Osteoblast (primary cell): ENCODE measurements around the gene CSRNP3. TPM values are rescaled to one million over a fixed set of nuclear protein-coding genes. Genes with fewer than 3 reads are reported as not detected.

Experiments used
- DNase-seq: peaks from one replicate; pipeline ENCODE4 v3.0.0; 2011; ENCODE audit warnings: low spot score, mixed read lengths; ENCODE audit not compliant: insufficient read length; ENCODE audit errors: missing footprints
- H2AFZ ChIP-seq: 2 replicates; pipeline ENCODE4 v1.6.0; 2011; ENCODE audit warnings: mild to moderate bottlenecking, low read length
- H3K27ac ChIP-seq: 2 replicates; pipeline ENCODE4 v1.5.1; 2011; ENCODE audit warnings: mild to moderate bottlenecking, low read depth, low read length, moderate library complexity
- H3K27me3 ChIP-seq: 2 replicates; pipeline ENCODE4 v1.6.0; 2012; ENCODE audit warnings: mild to moderate bottlenecking, control low read depth, inconsistent platforms, low read length, moderate library complexity; ENCODE audit not compliant: insufficient read depth
- H3K36me3 ChIP-seq: 2 replicates; pipeline ENCODE4 v1.5.1; 2011; ENCODE audit warnings: mild to moderate bottlenecking, low read length, control low read depth, moderate library complexity; ENCODE audit not compliant: insufficient read depth
- H3K4me1 ChIP-seq: 2 replicates; pipeline ENCODE4 v1.5.1; 2011; ENCODE audit warnings: mild to moderate bottlenecking, low read length, control low read depth, moderate library complexity; ENCODE audit not compliant: insufficient read depth
- H3K4me2 ChIP-seq: 2 replicates; pipeline ENCODE4 v1.6.0; 2011; ENCODE audit warnings: mild to moderate bottlenecking, low read length; ENCODE audit not compliant: insufficient read depth
- H3K4me3 ChIP-seq: fragments of 200-600 bp; sonication (generic); 3 replicates; pipeline ENCODE4 v1.5.1; 2012; ENCODE audit warnings: mild to moderate bottlenecking, low read length, inconsistent platforms; ENCODE audit not compliant: insufficient read depth
- H3K79me2 ChIP-seq: 2 replicates; pipeline ENCODE4 v1.6.0; 2012; ENCODE audit warnings: mild to moderate bottlenecking, low read length, control low read depth, inconsistent platforms; ENCODE audit not compliant: insufficient read depth
- H3K9me3 ChIP-seq: 2 replicates; pipeline ENCODE4 v1.5.1; 2011; ENCODE audit warnings: low read depth, low read length, control low read depth
- H4K20me1 ChIP-seq: 2 replicates; pipeline ENCODE4 v1.6.0; 2012; ENCODE audit warnings: mild to moderate bottlenecking, low read length, control low read depth; ENCODE audit not compliant: insufficient read depth
- CTCF ChIP-seq: IDR thresholded peaks from 2 replicates; pipeline ENCODE4 v1.5.1; 2011; ENCODE audit warnings: mild to moderate bottlenecking, low read depth, low read length, moderate library complexity; ENCODE audit errors: extremely low read depth
- total RNA-seq: library from RNA; depleted of rRNA; stranded (reverse); fragments of >200 nt; gene quantifications from 2 replicates; pipeline ENCODE4 v1.2.3, GENCODE V29; 2012

Gene CSRNP3
- total RNA-seq, 1 donor: 1.4 TPM

- Histone ChIP-seq H3K27ac (no peak overlapping the region), H3K4me1 (peaks cover 8% of the 10 kb centered on the region), H3K4me3 (no peak overlapping the region), H2AFZ (no peak overlapping the region), H3K27me3 (no peaks in the 10 kb centered on the region), H3K36me3 (no peaks in the 10 kb centered on the region), H3K9me3 (no peaks in the 10 kb centered on the region), H4K20me1 (no peaks in the 10 kb centered on the region), H3K4me2 (no peak overlapping the region), H3K79me2 (no peaks in the 10 kb centered on the region)
- no peak for DNase-seq
- no peak for TF ChIP-seq CTCF
Observed at GRCh38 chr2:165618806-165619205, 149.3 kb downstream of the CSRNP3 start.

- no peaks in the 10 kb centered on the region for H3K27me3 ChIP-seq
- H3K9me3 ChIP-seq: no peaks in the 10 kb centered on the region
- H3K36me3 ChIP-seq: no peaks in the 10 kb centered on the region
- peak overlapping the region; percentile 30 for H3K4me2 ChIP-seq
- DNase-seq: peak; percentile 64
- no peak overlapping the region for H3K27ac ChIP-seq
- no peak overlapping the region for H2AFZ ChIP-seq
- no peaks in the 10 kb centered on the region for H3K79me2 ChIP-seq
- H3K4me1 ChIP-seq: peaks cover 8% of the 10 kb centered on the region
- no peak overlapping the region for H3K4me3 ChIP-seq
- no peak for TF ChIP-seq CTCF
- no peaks in the 10 kb centered on the region for H4K20me1 ChIP-seq
Observed at GRCh38 chr2:165621086-165621560, 151.6 kb downstream of the CSRNP3 start.

- Histone ChIP-seq H3K27me3 (no peaks in the 10 kb centered on the region), H3K27ac (no peak overlapping the region), H4K20me1 (no peaks in the 10 kb centered on the region), H3K4me1 (peaks cover 8% of the 10 kb centered on the region), H3K4me2 (no peak overlapping the region), H3K9me3 (no peaks in the 10 kb centered on the region), H2AFZ (no peak overlapping the region), H3K36me3 (no peaks in the 10 kb centered on the region), H3K79me2 (no peaks in the 10 kb centered on the region), H3K4me3 (no peak overlapping the region)
- DNase-seq: no peak
- TF ChIP-seq CTCF: no peak
Observed at GRCh38 chr2:165623161-165623560, 153.7 kb downstream of the CSRNP3 start.

- Histone ChIP-seq H3K36me3 (no peaks in the 10 kb centered on the region), H4K20me1 (no peaks in the 10 kb centered on the region), H3K27me3 (no peaks in the 10 kb centered on the region), H3K4me2 (no peak overlapping the region), H2AFZ (no peak overlapping the region), H3K79me2 (no peaks in the 10 kb centered on the region), H3K4me1 (peaks cover 8% of the 10 kb centered on the region), H3K4me3 (no peak overlapping the region), H3K27ac (no peak overlapping the region), H3K9me3 (no peaks in the 10 kb centered on the region)
- peak; percentile 22 for DNase-seq
- TF ChIP-seq CTCF: no peak
Observed at GRCh38 chr2:165623783-165624469, 154.4 kb downstream of the CSRNP3 start.
